Measurements from ENCODE around the gene PNKD. TPM values are rescaled to one million over a fixed set of nuclear protein-coding genes. Genes with fewer than 3 reads are reported as not detected.
A peak's percentile ranks its signal among the peaks of the same experiment; 100 is the strongest.

The PNKD gene
- total and polyA plus RNA-seq, 10 of the 15 experiments (the other 5 are each of a cell fraction or from before 2014, with no cell fraction given): 27.2 to 106 (median 61.3) TPM

DNA sequence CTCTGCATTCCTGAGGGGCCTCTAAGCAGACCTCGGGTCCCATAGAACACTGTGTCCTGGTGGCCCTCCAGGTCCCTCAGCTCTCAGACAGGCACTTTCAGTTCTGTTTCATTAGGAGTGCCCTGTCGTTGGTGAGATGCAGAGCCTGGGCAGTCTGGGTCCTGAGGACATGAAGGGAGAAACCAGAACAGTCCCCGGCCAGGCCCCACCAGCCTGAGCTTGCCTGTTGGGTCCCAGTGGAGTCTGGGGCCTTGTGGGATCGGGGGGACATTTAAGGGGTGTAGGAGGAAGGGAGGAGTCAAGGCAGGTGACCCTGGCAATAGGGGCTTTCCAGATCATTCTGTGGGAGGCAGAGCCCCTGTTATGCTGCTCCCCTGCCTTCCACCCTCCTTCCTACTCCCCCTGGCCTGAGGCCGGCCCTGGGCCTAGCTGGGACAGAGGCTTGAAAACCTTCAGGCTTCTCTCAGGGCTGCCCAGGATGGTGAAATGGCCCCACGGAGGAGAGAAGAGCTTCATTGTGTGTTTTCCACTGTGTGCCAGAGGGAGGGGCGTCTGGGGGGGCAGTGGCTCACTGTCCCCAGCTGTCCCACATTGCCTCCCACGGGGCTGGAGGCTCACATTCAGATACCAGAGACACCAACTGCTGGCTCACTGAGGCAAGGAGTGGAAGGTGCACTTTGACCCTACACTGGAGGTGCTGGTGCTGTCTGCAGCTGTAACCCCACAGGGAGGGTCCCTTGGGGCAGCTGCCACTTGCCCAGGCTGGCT, 59.7 kb downstream of the PNKD start (continued):
- TF ChIP-seq NR2C2 (IDR thresholded peaks at IDR 0.05; ENCODE audit: borderline replicate concordance, control insufficient read depth, insufficient read length, low read depth): peak; percentile 42
- peak; percentile 39 for TF ChIP-seq SMAD1 (IDR thresholded peaks at IDR 0.05; ENCODE audit: low read depth, partially characterized antibody)
- TF ChIP-seq IKZF2 (IDR thresholded peaks at IDR 0.05): peak; percentile 67 to 81
- TF ChIP-seq IKZF1 (conservative IDR thresholded peaks at IDR 0.05): peak; percentile 80

DNA sequence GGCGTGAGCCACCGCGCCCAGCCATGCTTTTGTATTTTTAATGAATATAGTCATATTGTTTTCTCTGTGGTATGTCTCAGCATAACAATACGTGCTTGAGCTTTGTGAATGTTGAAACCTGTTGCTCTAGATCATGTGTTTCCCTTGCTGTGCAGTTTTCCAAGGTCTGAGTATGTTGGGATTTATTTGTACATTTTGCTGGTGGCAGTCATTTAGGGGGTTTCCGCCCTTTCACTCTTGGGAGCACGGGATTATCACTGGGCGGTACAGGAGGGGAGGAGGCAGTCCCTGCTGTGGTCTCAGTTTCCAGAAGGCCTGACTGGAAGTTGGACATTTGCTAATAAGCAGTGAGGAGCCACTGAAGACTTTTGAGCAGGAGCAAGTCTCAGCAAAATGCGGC, 61.4 kb downstream of the PNKD start:
- intact Hi-C loops (cut with micrococcal nuclease; ENCODE audit: unreplicated experiment): no loop called here
- H3K4me1 ChIP-seq (ENCODE audit: control insufficient read depth, insufficient read depth, low read length): peaks cover 54% of the 10 kb centered on the region
- no peaks in the 10 kb centered on the region; the same call in 1 of the 2 replicates for H3K79me2 ChIP-seq (ENCODE audit: control insufficient read depth, insufficient read depth, low read length)
- ATAC-seq (no peak), DNase-seq (ENCODE audit: low read depth, low spot score) (no peak), FAIRE-seq (no peak)
- WGBS (ENCODE audit: insufficient coverage, insufficient replicate concordance, low lambda C conversion rate, missing lambda C conversion rate): 44% methylated on average over 8 of the region's 8 CpGs
- H3K4me3 ChIP-seq: no peak overlapping the region; the same call in 1 of the 2 replicates
- RAD21 ChIA-PET (ENCODE audit: unreplicated experiment): interaction anchor here (0.9 to 1.9 kb wide), 4 partner anchors 10 to 62 kb away, joined by 3 to 9 read pairs (median 4); partner anchors contain the start of gene CATIP
- peak overlapping the region; percentile 2; the same call in 1 of the 2 replicates for H3K4me2 ChIP-seq (ENCODE audit: control insufficient read depth, insufficient read depth)
- peaks cover 1% of the 10 kb centered on the region; the same call in 2 of the 3 replicates for H3K9me3 ChIP-seq (replicated peaks; ENCODE audit: control insufficient read depth, insufficient read depth, low read length)
- BruUV-seq (replicated peaks): no TSS peak
- SMC1A ChIA-PET (ENCODE audit: uncharacterized antibody, unreplicated experiment): interaction anchor here (0.7 to 2.8 kb wide), 8 partner anchors 9 to 74 kb away, joined by 3 to 12 read pairs (median 4); partner anchors contain the start of gene CATIP
- H3K9ac ChIP-seq (ENCODE audit: control insufficient read depth, insufficient read depth, low read length): no peak overlapping the region
- CTCF ChIA-PET: interaction anchor here (0.7 to 2.2 kb wide), 5 partner anchors 9 to 65 kb away, joined by 3 to 14 read pairs (median 3); partner anchors contain the start of gene CATIP
- H3K27ac ChIP-seq (ENCODE audit: control insufficient read depth, insufficient read depth): peak overlapping the region; percentile 4
- no peaks in the 10 kb centered on the region for H3K27me3 ChIP-seq (replicated peaks in 1 of 2; ENCODE audit: control insufficient read depth in 2 of 2, insufficient read depth in 2 of 2, low read length in 1 of 2)
- TF ChIP-seq, protein P1, sequence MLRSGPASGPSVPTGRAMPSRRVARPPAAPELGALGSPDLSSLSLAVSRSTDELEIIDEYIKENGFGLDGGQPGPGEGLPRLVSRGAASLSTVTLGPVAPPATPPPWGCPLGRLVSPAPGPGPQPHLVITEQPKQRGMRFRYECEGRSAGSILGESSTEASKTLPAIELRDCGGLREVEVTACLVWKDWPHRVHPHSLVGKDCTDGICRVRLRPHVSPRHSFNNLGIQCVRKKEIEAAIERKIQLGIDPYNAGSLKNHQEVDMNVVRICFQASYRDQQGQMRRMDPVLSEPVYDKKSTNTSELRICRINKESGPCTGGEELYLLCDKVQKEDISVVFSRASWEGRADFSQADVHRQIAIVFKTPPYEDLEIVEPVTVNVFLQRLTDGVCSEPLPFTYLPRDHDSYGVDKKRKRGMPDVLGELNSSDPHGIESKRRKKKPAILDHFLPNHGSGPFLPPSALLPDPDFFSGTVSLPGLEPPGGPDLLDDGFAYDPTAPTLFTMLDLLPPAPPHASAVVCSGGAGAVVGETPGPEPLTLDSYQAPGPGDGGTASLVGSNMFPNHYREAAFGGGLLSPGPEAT (IDR thresholded peaks at IDR 0.05; ENCODE audit: low read depth): peak; percentile 57
- TF ChIP-seq IKZF2 (IDR thresholded peaks at IDR 0.05): peak; percentile 21 to 35; a peak in 1 of 4 replicates
- TF ChIP-seq ASH2L (IDR thresholded peaks at IDR 0.05; ENCODE audit: borderline replicate concordance, low read depth): no peak
- peak; percentile 19; the same call in 1 of the 2 replicates for TF ChIP-seq IKZF1 (conservative IDR thresholded peaks at IDR 0.05)
- H3K36me3 ChIP-seq (ENCODE audit: control insufficient read depth in 2 of 2, insufficient read depth in 2 of 2, low read length in 1 of 2): no peaks in the 10 kb centered on the region
- no peaks in the 10 kb centered on the region for H4K20me1 ChIP-seq (ENCODE audit: control insufficient read depth, insufficient read depth)
- H2AFZ ChIP-seq (ENCODE audit: control insufficient read depth, low read depth, low read length): peak overlapping the region; percentile 21
- in situ Hi-C loops (cut with MboI): no loop called here
- POLR2A ChIA-PET: interaction anchor here (0.9 to 3.5 kb wide), 3 partner anchors 8 to 47 kb away, joined by 3 to 26 read pairs (median 4); no protein-coding TSS in a partner anchor
